Colonic mucosa (tissue), 4 donors: ENCODE data around the gene JTB. TPM values are rescaled to one million over a fixed set of nuclear protein-coding genes. Genes with fewer than 3 reads are reported as not detected.

ENCODE experiments used
- DNase-seq: peaks from one replicate; pipeline ENCODE4 v3.0.0-alpha.2; 2020
- H3K27ac ChIP-seq: fragments of 200-600 bp; one replicate; pipeline ENCODE4 v1.8.0; 2021
- H3K27me3 ChIP-seq: fragments of 200-600 bp; one replicate; pipeline ENCODE4 v1.8.0; 2021
- H3K36me3 ChIP-seq: fragments of 200-600 bp; one replicate; pipeline ENCODE4 v1.8.0; 2021
- H3K4me1 ChIP-seq: fragments of 200-600 bp; one replicate; pipeline ENCODE4 v1.8.0; 2021; ENCODE audit warnings: mild to moderate bottlenecking
- H3K4me3 ChIP-seq: fragments of 200-600 bp; one replicate; pipeline ENCODE4 v1.8.0; 2021
- H3K9ac ChIP-seq, 2 donors: one replicate each; pipeline ENCODE4 v1.7.0; 2013; ENCODE audit warnings: control low read depth in 2 of 2, low read depth in 2 of 2, low read length in 2 of 2
- H3K9me3 ChIP-seq: fragments of 200-600 bp; one replicate; pipeline ENCODE4 v1.8.0; 2021
- intact Hi-C: fragments of 100-400 bp; cut with DNase I; formaldehyde crosslinking; loops from one replicate; pipeline ENCODE4 v1.14.1; 2022
- total RNA-seq, 2 donors: library from RNA; stranded (reverse); fragmentation: NEBNext Ultra II Directional in 1 of 2; extraction: Animal tissue kit (Norgen Biotek cat#: 25700) in 1 of 2; gene quantifications; one replicate each; pipeline ENCODE4 v1.2.1, GENCODE V29; 2021
- TF ChIP-seq, protein P1 (sequence below): fragments of 200-600 bp; IDR thresholded peaks from one replicate; pipeline ENCODE4 v1.8.0; 2022; ENCODE audit warnings: antibody characterized with exemption, mild to moderate bottlenecking
- donor health status: healthy.
- donor health status: DM: no; HTN: no; CAD: no.
- donor health status: DM: no; HTN: no; CAD: no.

The JTB gene
- total RNA-seq, 2 donors from 2014 or later: 133 to 245 TPM

DNA sequence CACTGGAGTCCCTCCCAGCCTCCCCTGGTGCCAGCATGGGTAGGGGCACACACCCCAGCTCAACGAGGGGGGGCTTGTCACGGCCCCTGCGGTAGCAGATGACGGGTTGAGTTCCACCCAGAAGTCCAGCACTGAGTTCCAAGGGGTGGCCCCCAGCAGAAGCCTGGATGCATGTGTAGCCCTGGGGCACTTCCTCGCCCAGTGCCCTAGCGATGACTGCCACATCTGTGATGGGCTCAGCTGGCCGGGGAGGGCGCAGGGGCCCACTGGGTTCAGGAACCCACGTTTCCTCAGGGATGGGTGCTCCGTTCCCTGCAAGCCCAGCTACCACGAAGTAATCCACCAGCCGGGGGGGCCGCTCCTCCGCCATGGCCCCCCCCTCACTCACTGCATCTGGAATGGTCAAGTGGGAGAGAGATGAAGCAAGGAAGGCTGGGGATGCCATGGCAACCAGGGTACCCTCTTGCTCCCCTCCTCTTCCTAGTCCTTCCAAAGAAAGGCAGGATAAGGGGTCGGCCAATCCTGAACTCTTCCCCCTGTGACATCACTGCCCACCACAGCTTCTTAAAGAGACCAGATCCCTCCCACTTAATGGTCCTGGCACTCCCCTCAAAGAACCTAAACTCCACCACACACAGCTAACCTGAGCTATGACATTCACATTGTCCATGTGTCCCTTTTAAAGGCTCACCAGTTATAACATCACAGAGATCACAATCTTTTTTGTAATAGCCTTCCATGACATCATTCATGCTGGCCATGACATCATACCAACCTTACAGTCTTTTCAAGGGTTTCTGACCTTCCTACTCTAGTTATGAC lies 33.3 kb downstream of the JTB start:
- intact Hi-C loops: no loop called here
- H3K27me3 ChIP-seq: no peaks in the 10 kb centered on the region
- no peaks in the 10 kb centered on the region for H3K36me3 ChIP-seq
- no peak for DNase-seq
- peak overlapping the region; percentile 90 to 98 for H3K9ac ChIP-seq
- peaks cover 9% of the 10 kb centered on the region for H3K4me1 ChIP-seq
- no peaks in the 10 kb centered on the region for H3K9me3 ChIP-seq
- H3K4me3 ChIP-seq: peak overlapping the region; percentile 93
- H3K27ac ChIP-seq: peak overlapping the region; percentile 96
- TF ChIP-seq, protein P1, sequence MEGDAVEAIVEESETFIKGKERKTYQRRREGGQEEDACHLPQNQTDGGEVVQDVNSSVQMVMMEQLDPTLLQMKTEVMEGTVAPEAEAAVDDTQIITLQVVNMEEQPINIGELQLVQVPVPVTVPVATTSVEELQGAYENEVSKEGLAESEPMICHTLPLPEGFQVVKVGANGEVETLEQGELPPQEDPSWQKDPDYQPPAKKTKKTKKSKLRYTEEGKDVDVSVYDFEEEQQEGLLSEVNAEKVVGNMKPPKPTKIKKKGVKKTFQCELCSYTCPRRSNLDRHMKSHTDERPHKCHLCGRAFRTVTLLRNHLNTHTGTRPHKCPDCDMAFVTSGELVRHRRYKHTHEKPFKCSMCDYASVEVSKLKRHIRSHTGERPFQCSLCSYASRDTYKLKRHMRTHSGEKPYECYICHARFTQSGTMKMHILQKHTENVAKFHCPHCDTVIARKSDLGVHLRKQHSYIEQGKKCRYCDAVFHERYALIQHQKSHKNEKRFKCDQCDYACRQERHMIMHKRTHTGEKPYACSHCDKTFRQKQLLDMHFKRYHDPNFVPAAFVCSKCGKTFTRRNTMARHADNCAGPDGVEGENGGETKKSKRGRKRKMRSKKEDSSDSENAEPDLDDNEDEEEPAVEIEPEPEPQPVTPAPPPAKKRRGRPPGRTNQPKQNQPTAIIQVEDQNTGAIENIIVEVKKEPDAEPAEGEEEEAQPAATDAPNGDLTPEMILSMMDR: no peak

DNA sequence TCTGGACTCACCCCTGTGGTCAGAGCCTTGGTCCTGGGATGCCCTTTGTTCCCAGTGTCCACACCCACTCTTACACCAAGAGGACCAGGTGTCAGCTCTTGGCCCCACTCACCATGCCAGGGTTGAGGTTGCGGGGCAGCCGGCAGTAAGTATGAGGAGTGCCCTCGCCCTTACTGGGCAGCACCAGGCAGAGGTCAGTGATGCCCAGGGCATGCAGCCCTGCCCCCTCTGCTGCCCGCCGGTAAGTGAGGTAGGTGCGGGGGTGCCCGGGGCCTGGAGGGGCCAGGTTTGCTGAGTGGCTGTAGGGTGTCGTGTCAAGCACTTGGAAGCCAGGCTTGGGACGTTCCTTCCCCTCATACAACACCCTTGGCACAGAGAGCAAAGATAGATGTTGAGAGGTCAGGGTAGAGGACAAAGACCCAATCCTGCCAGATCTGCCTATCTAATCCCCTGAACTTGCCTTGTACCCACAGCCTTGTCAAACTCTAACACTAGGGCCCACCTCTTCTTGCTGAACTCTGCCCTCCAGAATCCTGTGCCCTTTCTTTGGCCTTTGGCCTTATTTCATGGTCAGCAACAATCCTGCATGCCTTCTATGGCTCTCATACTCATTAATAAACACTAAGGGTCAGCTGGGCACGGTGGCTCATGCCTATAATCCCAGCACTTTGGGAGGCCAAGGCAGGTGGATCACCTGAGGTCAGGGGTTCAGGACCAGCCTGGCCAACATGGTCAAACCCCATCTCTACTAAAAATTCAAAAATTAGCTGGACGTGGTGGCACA lies 34.5 kb downstream of the JTB start:
- Histone ChIP-seq H3K4me3 (no peak overlapping the region), H3K36me3 (no peaks in the 10 kb centered on the region), H3K9ac (no peak overlapping the region), H3K9me3 (no peaks in the 10 kb centered on the region), H3K27ac (no peak overlapping the region), H3K27me3 (no peaks in the 10 kb centered on the region), H3K4me1 (peaks cover 9% of the 10 kb centered on the region)
- DNase-seq: no peak
- intact Hi-C loops: no loop called here
- TF ChIP-seq, protein P1: no peak

DNA sequence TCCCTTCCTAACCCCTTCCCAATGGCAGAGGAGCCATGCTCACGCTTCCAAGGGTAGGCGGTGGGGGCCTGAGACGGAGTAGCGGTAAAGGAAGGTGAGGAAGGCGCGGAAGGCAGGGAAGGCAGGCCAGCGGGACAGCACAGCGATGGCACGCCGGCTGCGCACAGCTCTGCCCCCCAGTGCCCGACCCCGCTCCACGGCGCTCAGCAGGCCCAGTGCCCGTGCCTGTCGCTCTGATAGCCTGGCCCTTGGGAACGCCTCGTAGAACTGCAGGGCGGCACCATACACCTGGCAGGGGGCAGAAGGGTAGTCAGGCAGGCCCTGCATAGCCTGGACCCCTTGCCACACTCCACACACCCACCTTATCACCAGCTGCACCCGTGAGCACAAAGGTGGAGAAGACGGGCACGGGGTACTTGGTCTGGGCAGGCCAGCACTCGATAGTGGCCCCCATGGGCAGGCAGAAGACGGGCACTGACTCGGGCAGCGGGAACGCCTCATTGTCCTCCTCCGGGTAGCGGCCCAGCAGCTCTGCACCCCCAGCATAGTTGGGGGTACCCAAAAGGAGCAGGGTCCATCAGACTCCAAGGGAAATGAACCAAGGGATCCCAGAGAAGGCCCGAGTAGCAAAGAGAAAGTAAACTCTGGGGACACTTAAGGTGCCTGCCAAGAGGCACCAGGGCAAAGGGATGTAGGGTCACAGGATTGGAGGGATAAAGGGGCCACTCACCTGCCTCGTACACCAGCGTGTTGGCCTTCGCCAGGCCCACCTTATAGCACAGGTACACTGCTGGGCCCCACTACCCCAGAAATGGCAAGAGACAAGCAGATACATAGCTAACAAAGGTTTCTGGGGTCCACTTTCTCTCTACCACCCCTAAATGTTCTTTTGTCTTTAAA lies 35.4 kb downstream of the JTB start:
- DNase-seq: no peak
- H3K27me3 ChIP-seq: no peaks in the 10 kb centered on the region
- TF ChIP-seq, protein P1: no peak

DNA sequence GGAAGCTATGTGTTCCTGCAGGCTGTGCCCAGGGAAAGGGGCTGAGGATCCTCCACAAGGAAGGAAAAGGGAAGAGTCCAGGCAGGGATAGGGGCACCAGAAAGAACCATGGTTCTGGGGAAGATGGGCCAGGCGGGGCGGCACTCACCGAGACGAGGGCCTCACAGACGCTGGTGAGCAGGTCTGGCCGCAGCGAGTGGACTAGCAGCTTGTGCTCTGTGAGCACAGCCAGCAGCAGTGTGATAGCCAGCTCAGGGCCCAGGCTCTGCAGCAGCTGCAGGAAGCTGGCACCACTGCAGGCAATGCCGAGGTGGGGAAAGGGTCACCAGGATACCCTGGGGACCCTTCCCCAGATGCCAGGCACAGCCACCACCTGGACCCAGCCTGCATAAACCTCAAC lies 36.7 kb downstream of the JTB start:
- no peaks in the 10 kb centered on the region for H3K27me3 ChIP-seq
- no peak overlapping the region for H3K9ac ChIP-seq
- peaks cover 4% of the 10 kb centered on the region for H3K4me1 ChIP-seq
- peaks cover 8% of the 10 kb centered on the region for H3K36me3 ChIP-seq
- DNase-seq: no peak
- no peak overlapping the region for H3K27ac ChIP-seq
- intact Hi-C loops: no loop called here
- no peaks in the 10 kb centered on the region for H3K9me3 ChIP-seq
- TF ChIP-seq, protein P1: no peak
- no peak overlapping the region for H3K4me3 ChIP-seq

More for the DNA sequence above, 35.4 kb downstream of the JTB start:
- no peak overlapping the region for H3K9ac ChIP-seq
- H3K9me3 ChIP-seq: no peaks in the 10 kb centered on the region
- H3K27ac ChIP-seq: no peak overlapping the region
- no peak overlapping the region for H3K4me3 ChIP-seq
- H3K4me1 ChIP-seq: peaks cover 9% of the 10 kb centered on the region
- no peaks in the 10 kb centered on the region for H3K36me3 ChIP-seq
- intact Hi-C loops: no loop called here

DNA sequence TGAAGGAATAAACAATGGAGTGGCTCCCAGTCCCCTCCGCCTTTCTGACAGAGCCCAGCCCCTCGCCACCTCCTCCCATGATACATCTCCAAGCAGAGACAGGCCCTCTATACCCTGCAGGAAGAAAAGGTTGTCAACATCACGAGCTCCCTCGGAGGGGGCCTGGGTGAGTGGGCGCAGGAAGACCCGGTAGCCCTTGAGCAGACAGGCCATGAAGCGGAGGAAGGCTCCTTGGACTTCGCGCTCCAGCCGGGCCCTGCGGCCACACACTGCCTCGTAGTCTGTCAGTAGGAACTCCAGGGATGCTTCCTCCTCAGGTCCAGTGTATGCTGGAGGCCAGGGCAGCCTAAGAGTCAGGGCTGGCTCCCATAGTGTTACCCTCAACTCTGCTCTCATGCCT lies 38.0 kb downstream of the JTB start:
- TF ChIP-seq, protein P1: no peak
- intact Hi-C loops: no loop called here
- Histone ChIP-seq H3K4me1 (no peaks in the 10 kb centered on the region), H3K9me3 (no peaks in the 10 kb centered on the region), H3K36me3 (peaks cover 14% of the 10 kb centered on the region), H3K27ac (no peak overlapping the region), H3K27me3 (no peaks in the 10 kb centered on the region), H3K9ac (no peak overlapping the region), H3K4me3 (no peak overlapping the region)
- DNase-seq: no peak
